Activated naive CD8-positive, alpha-beta T cell treated with anti-CD3 and anti-CD28 coated beads, Interleukin-2, amount 50 U/mL, for 16 hours (primary cell): ENCODE data around the gene TMEM253.

Experiments used
- DNase-seq: peaks from one replicate; pipeline ENCODE4 v3.0.0-alpha.2; 2020; ENCODE audit warnings: low read depth, low spot score

The TMEM253 gene

GRCh38 chr14:21100931-21101330 lies at the start of gene TMEM253:
TSS of gene TMEM253 (plus strand) at chr14:21101066. CDS start at chr14:21101344, 278 bp downstream.
- no peak for DNase-seq

- no peak for DNase-seq
Measured at GRCh38 chr14:21053184-21054122, 47.4 kb upstream of the TMEM253 start.

GRCh38 chr14:21054123-21054767 lies 46.6 kb upstream of the TMEM253 start:
- DNase-seq, result no peak

GRCh38 chr14:21054768-21055145 lies 46.1 kb upstream of the TMEM253 start:
- DNase-seq, result no peak

GRCh38 chr14:21055432-21056117 lies 45.3 kb upstream of the TMEM253 start:
- DNase-seq, result no peak

GRCh38 chr14:21056520-21057163 lies 44.2 kb upstream of the TMEM253 start:
- no peak for DNase-seq

- no peak for DNase-seq
Measured at GRCh38 chr14:21057803-21058675, 42.8 kb upstream of the TMEM253 start, which contains the start of gene RNASE8. TSS of gene RNASE8 (plus strand) at chr14:21057822. CDS start at chr14:21057893, 71 bp downstream.

GRCh38 chr14:21058903-21059302 lies 42.0 kb upstream of the TMEM253 start:
- DNase-seq, result no peak

GRCh38 chr14:21059842-21060613 lies 40.8 kb upstream of the TMEM253 start:
- DNase-seq, result no peak

GRCh38 chr14:21060614-21061346 lies 40.1 kb upstream of the TMEM253 start:
- no peak for DNase-seq

GRCh38 chr14:21061347-21061668 lies 39.6 kb upstream of the TMEM253 start:
- DNase-seq, result no peak

- DNase-seq, result no peak
Measured at GRCh38 chr14:21063479-21063878, 37.4 kb upstream of the TMEM253 start.

- DNase-seq, result no peak
Measured at GRCh38 chr14:21066882-21067502, 33.9 kb upstream of the TMEM253 start.

GRCh38 chr14:21068521-21069387 lies 32.1 kb upstream of the TMEM253 start:
- no peak for DNase-seq

- no peak for DNase-seq
Measured at GRCh38 chr14:21069388-21070082, 31.3 kb upstream of the TMEM253 start.

- DNase-seq, result no peak
Measured at GRCh38 chr14:21070083-21070609, 30.7 kb upstream of the TMEM253 start, which contains the start of gene ARHGEF40. TSS of gene ARHGEF40 (plus strand) at chr14:21070304. CDS start at chr14:21070397, 93 bp downstream.
